ENCODE results near the gene ROR1.
A peak's percentile ranks its signal among the peaks of the same experiment; 100 is the strongest.

ROR1 gene

GRCh38 chr1:64038965-64039364 is 265.1 kb downstream of the ROR1 start:
- DNase-seq: no peak

DNA sequence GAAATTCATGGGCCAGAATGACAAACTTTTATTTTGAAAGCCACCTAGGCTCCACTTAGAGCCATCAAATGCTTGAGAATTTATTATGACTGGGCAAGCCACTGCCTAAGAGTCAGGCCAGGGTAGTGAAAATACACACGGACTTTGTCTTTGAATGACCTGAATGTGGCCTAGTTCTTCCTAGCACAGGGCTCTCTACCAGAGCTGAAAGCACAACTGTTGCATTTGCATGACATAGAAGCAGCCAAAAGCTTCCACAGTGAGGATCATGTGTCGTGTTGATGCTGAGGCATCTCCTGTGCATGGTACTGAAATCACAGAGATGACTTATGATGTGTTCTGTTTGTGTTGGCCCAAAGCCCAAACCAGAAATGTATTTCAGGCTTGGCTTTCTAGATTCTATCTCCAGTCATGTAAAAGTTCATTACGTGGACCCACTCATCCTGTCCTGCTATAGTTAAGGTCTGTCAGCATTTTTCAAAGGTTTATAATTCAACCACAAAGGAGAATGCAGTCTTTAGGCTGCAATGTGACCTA is 265.6 kb downstream of the ROR1 start:
- DNase-seq: no peak

- DNase-seq: no peak
Measured at GRCh38 chr1:64041371-64042131, 267.7 kb downstream of the ROR1 start.

DNA sequence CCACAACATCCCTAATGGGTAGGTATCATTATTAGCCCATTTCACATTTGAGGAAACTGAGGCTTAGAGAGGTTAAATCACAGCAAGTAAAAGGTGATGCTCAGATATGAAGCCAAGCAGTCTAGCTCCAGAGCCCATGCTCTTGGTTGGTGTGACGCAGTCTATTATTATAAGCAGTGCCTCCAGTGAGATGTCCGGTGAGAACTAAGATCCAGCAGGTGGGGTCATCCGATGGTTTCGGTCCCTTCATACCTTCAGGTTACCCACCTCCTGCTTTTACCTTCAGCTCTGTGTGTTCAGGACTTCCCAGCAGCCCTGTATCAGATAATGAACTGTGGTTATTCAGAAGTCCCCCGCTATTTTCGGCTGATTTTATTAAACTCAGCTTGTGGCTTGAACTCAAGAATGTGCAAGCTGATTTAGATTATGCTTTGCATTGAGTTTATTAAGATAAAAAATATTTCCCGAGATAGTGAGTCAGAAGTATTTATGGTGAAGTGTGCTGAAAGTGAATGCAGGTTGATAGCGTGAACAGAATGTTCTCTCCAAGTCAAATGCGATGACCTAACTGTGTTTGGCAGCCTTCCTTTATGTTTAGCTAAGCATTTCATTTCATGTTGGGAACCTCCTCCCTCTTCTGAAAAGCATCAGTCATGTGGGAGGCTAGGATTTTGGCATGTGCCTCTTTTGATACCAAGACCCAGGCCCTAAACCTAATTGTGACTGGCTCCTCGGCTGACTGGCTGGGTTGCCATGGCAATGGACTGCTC is 268.7 kb downstream of the ROR1 start:
- DNase-seq: no peak

GRCh38 chr1:64043288-64043687 is 269.5 kb downstream of the ROR1 start:
- DNase-seq: no peak

- DNase-seq: no peak
Measured at GRCh38 chr1:64043976-64044375, 270.2 kb downstream of the ROR1 start.

DNA sequence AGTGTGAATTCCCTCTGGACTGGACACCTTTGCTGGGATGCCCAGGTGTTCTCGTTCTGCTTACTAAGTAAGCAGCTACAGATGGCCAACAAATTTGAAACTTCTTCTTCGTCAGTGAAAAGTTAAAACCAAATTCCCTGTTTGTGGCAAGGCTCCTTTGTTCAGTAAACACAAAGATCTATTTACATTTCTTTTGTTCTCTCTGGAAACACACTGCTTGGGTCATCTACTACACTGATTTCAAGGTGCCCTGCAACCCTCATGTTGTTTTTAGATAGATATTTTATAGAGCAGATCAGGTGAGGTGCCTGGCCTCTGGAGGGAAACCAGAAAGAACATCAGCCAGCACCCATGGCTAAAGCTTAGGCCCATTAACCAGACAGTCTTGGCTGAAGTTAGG is 272.4 kb downstream of the ROR1 start:
- no peak for DNase-seq

DNA sequence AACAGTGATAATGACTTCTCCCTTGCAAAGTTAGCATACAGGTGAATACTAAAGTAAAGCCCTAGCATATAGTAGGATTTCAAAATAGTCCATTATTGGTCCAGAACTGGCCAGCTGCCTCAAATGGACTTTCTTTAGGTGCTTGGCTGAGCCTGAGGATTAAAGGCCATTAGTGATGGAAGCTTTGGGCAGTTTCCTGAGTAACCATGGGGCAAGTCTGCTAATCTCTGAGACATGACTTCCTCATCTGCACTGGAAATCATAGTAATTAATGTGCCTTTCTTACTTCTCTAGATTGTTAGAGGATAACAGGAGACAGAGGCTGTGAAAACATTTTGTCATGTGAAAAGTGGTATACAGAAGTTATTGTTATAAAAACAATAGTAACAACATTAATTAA is 273.1 kb downstream of the ROR1 start:
- no peak for DNase-seq

- no peak for DNase-seq
Measured at GRCh38 chr1:64047549-64047996, 273.8 kb downstream of the ROR1 start.

GRCh38 chr1:64049900-64050540 is 276.2 kb downstream of the ROR1 start:
- DNase-seq: no peak

GRCh38 chr1:64050601-64051000 is 276.8 kb downstream of the ROR1 start:
- no peak for DNase-seq

GRCh38 chr1:64051796-64052195 is 278.0 kb downstream of the ROR1 start:
- peak; percentile 38 for DNase-seq

GRCh38 chr1:64052777-64053176 is 279.0 kb downstream of the ROR1 start:
- DNase-seq: no peak

- no peak for DNase-seq
Measured at GRCh38 chr1:64055310-64055709, 281.5 kb downstream of the ROR1 start.

DNA sequence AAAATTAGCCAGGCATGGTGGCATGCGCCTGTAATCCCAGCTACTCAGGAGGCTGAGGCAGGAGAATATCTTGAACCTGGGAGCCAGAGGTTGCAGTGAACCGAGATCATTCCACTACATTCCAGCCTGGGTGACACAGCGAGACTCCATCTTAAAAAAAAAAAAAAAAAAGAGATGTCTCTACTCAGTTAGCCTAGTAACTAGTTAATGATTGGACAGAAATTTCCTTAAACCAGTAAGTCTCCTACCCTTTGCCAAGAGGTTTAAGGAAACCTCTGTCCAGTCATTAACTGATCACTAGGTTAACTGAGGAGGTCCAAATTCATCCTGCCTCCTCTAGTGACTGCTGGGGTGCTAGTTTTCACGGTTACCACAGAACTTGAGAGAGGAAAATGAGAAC is 285.7 kb downstream of the ROR1 start:
- no peak for DNase-seq

DNA sequence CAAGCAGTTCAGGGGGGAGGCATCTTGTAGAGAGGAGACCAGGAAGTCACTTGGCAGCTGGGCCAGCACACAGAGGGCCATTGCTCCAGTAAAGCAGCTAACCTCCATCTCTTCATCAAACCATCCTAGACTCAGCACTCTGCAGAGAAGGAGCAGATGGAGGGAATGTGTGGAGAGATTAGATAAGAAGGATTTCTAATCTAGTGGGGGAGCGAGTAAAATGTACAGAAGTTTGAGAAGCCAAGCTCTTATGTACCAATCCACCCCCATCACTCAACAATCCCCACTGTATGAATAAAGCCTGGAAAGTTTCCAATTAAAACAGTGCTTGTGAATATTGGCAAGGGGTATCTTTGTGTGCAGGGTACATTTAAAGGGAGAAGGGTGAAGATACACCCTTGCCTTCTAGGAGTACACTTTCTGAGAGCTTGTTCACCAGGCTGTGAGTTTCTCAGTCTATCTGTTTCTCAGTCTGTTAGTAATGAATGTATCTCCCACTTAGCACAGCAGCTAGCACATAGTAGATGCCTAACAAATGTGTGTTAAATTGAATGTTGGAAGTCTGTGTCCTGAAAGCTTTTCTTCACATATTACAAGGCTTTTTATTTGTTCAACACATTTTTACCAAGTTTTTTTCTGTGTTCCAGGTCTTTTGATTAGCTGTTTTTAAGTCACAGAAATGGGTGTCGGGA is 286.9 kb downstream of the ROR1 start:
- no peak for DNase-seq

GRCh38 chr1:64061430-64062104 is 287.8 kb downstream of the ROR1 start:
- DNase-seq: no peak

- DNase-seq: no peak
Measured at GRCh38 chr1:64062529-64062928, 288.7 kb downstream of the ROR1 start.

DNA sequence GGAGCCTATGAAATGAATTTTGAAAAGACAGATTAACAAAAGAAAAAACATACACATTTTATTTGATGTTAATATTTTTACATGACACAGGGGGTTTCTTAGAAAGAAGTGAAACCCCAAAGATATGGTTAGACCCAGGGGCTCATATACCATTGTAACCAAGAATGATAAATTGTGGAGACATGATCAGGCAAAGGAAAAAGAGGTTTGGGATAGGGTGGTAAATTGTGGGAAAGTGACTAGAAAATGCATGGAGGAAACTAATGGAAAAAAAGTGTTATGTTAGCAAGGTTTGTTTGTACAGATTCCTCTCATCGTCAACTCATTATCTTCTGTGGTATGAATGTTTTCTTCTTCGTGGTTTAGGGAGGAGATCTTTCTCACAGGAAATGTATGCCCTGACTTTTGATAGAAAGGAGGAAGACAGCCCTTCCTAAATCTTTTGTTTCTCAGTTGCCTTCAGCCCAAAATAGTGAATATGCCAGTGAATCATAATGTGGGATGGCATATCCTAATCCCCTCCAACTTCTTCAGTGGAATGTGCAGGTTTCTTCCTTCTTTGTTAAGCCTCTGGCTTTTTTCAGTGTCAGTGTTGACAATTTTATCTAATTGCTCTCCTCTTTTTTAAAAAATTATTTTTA is 289.2 kb downstream of the ROR1 start:
- no peak for DNase-seq

DNA sequence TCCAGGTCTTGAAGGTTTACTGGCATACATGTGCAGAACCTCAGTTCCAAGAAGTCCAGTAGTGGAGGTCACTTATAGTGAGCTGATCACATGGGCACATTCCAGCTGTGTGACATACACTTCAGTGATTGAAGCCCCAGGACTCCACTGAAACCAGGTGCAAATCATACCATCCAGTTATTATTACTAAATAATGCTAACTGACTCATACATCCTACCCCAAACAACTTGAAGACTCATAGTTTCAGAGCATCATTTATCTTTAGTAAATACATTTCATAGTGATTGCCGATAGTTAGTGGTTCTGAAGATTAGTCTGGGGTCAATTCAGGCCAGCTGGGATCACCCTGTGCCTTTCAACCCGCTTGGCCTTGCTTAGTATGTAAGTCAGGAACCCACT is 291.8 kb downstream of the ROR1 start:
- DNase-seq: no peak

DNA sequence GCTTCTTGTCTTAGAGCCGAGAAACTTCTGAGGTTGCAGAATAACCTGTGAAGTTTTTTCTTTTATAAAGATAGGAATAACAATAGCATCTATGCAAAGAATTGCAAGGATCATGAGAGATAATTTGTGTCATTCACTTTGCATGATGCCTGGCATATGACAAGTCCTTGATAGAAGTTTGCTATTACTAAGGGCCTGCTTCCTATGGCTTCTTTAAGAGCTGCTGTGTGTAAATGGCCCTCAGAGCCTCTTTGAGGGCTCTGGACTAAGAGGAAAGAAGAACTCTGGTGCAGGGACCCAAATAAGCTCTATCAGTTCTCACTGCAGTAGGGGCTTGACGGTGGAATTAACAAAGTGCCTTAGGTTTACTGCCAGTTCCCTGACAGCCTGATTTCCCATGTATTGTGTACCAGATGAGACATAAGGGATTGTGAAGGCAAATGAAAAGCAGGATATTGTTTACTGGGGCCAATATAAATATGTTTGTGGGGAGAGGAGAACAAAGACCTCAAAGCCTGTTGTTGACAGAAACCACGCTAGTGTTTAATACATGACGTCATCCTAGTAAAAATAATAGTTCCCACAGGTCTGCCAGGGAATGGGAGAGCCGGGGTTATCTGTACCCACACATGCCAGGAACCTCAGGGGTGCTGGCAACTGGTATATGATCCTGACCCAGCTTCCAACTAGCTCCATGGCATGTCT is 298.4 kb downstream of the ROR1 start:
- DNase-seq: no peak
